Vagina (tissue), 2 donors: ENCODE results near the gene ACSS1.

Experiments
- POLR2A ChIP-seq, 2 donors: fragments of 450-650 bp; IDR thresholded peaks; one replicate each; pipeline ENCODE4 v1.6.1; 2017; ENCODE audit warnings: antibody characterized with exemption in 2 of 2, mild to moderate bottlenecking in 2 of 2, moderate library complexity in 2 of 2
- TF ChIP-seq, protein P1 (sequence below), 3 experiments: fragments of 450-650 bp in 2 of 3; fragments of 200-600 bp in 1 of 3; sonication (generic) in 1 of 3; IDR thresholded peaks; one replicate each; pipeline ENCODE4 v1.5.1; 2017 to 2019; ENCODE audit warnings: antibody characterized with exemption in 3 of 3, mild to moderate bottlenecking in 2 of 3, moderate library complexity in 2 of 3

GRCh38 chr20:25103526-25103925 is 45.6 kb upstream of the ACSS1 start:
- TF ChIP-seq, protein P1, sequence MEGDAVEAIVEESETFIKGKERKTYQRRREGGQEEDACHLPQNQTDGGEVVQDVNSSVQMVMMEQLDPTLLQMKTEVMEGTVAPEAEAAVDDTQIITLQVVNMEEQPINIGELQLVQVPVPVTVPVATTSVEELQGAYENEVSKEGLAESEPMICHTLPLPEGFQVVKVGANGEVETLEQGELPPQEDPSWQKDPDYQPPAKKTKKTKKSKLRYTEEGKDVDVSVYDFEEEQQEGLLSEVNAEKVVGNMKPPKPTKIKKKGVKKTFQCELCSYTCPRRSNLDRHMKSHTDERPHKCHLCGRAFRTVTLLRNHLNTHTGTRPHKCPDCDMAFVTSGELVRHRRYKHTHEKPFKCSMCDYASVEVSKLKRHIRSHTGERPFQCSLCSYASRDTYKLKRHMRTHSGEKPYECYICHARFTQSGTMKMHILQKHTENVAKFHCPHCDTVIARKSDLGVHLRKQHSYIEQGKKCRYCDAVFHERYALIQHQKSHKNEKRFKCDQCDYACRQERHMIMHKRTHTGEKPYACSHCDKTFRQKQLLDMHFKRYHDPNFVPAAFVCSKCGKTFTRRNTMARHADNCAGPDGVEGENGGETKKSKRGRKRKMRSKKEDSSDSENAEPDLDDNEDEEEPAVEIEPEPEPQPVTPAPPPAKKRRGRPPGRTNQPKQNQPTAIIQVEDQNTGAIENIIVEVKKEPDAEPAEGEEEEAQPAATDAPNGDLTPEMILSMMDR (IDR thresholded peaks at IDR 0.05), result no peak
- no peak for TF ChIP-seq POLR2A (IDR thresholded peaks at IDR 0.05)
